Neutrophil (primary cell): Measurements from ENCODE around the gene ENTHD1.

ENCODE experiments used
- H3K27ac ChIP-seq: fragments of 200-600 bp; sonication (generic); 2 replicates; pipeline ENCODE4 v1.5.1; 2016; ENCODE audit warnings: mild to moderate bottlenecking, moderate library complexity
- H3K27me3 ChIP-seq: fragments of 200-600 bp; sonication (generic); 2 replicates; pipeline ENCODE4 v1.6.0; 2016; ENCODE audit warnings: mild to moderate bottlenecking
- H3K36me3 ChIP-seq: fragments of 200-600 bp; sonication (generic); 2 replicates; pipeline ENCODE4 v1.5.1; 2017
- H3K4me1 ChIP-seq, 2 experiments: fragments of 200-600 bp in 1 of 2; sonication (generic) in 1 of 2; 1 replicate in 1 of 2; 2 replicates in 1 of 2; pipeline versions ENCODE4 v1.5.1 to v1.6.1; 2013 to 2016; ENCODE audit warnings: low read depth in 1 of 2, low read length in 1 of 2, mild to moderate bottlenecking in 1 of 2, moderate library complexity in 1 of 2; ENCODE audit not compliant: control insufficient read depth in 1 of 2, insufficient read depth in 1 of 2
- H3K4me3 ChIP-seq, 2 experiments: fragments of 200-600 bp in 1 of 2; sonication (generic) in 1 of 2; 1 replicate in 1 of 2; 2 replicates in 1 of 2; pipeline ENCODE4 v1.5.1; 2013 to 2016; ENCODE audit warnings: low read depth in 1 of 2, low read length in 1 of 2, mild to moderate bottlenecking in 1 of 2, moderate library complexity in 1 of 2
- H3K9me3 ChIP-seq: fragments of 200-600 bp; sonication (generic); 2 replicates; pipeline ENCODE4 v1.5.1; 2016
- CTCF ChIP-seq: fragments of 200-600 bp; sonication (generic); IDR thresholded peaks from 2 replicates; pipeline ENCODE4 v1.5.1; 2016; ENCODE audit warnings: antibody characterized with exemption

The ENTHD1 gene

GRCh38 chr22:39939830-39940229 lies 46.3 kb upstream of the ENTHD1 start:
- Histone ChIP-seq H3K27me3 (peaks cover 14% of the 10 kb centered on the region), H3K27ac (no peak overlapping the region), H3K4me1 (peaks cover 0 to under 1% of the 10 kb centered on the region in 2 experiments), H3K4me3 (no peak overlapping the region), H3K36me3 (no peaks in the 10 kb centered on the region), H3K9me3 (no peaks in the 10 kb centered on the region)
- TF ChIP-seq CTCF, result no peak

DNA sequence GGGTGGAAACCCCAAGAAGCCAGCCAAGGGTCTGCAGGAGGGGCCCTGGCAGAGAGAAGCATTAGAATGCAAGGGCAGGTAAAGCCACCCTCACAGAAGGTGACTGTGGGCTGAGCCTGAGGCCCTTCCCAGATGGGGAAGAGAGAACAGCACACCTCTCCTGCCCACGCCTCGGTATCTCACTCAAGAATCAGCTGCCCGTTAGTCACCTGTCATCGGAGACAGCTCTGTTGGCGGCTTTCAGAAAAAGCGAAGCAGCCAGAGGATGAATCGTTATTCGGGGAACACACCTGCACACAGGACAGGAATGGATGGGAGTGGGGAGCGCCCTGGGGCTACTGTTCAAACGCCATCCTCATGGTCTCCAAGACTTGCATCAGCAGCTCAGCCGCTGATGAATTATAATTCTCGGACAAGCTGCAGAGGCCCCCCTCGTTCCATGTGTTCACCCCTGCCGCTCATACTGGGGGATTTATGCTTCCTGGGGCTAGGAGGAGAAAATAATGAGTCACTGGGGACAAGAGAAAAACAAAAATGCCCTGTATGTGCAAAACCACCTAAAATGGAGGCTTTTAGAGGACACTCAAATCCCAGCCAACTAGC lies 45.0 kb upstream of the ENTHD1 start:
- H3K4me3 ChIP-seq, result no peak overlapping the region
- H3K36me3 ChIP-seq, result no peaks in the 10 kb centered on the region
- no peak overlapping the region for H3K27ac ChIP-seq
- H3K9me3 ChIP-seq, result no peaks in the 10 kb centered on the region
- peaks cover 7 to 12% of the 10 kb centered on the region in 2 experiments for H3K4me1 ChIP-seq
- TF ChIP-seq CTCF, result no peak
- peaks cover 14% of the 10 kb centered on the region for H3K27me3 ChIP-seq

GRCh38 chr22:39937906-39938305 lies 44.3 kb upstream of the ENTHD1 start:
- H3K27me3 ChIP-seq, result peaks cover 14% of the 10 kb centered on the region
- H3K9me3 ChIP-seq, result no peaks in the 10 kb centered on the region
- H3K27ac ChIP-seq, result no peak overlapping the region
- no peak for TF ChIP-seq CTCF
- H3K36me3 ChIP-seq, result no peaks in the 10 kb centered on the region
- peaks cover 14 to 19% of the 10 kb centered on the region in 2 experiments for H3K4me1 ChIP-seq
- H3K4me3 ChIP-seq, result no peak overlapping the region

- Histone ChIP-seq H3K36me3 (no peaks in the 10 kb centered on the region), H3K9me3 (no peaks in the 10 kb centered on the region), H3K4me1 (peaks cover 17 to 29% of the 10 kb centered on the region in 2 experiments), H3K27me3 (peaks cover 14% of the 10 kb centered on the region), H3K27ac (no peak overlapping the region), H3K4me3 (no peak overlapping the region)
- no peak for TF ChIP-seq CTCF
These were observed 43.1 kb upstream of the ENTHD1 start for GRCh38 chr22:39936523-39937145.

DNA sequence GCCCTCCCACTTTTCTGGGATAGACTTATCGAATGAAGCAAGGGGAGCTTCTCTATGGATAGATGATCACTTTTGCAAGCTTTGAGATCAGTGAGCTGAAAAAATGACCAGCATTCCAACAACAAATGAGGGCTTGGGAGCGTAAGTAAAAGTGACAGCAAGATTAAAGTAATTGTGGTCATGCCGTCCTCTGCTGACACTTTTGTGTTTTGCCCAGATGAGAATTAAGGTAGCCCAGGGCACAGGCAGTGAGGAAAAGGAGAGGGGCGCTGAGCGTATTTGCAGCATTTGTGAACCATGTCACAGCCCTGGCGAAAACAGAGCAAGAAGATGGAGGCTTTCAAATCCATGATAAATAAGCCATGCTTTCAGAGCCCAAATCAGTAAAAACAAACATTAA lies 42.1 kb upstream of the ENTHD1 start:
- Histone ChIP-seq H3K27me3 (peaks cover 14% of the 10 kb centered on the region), H3K27ac (no peak overlapping the region), H3K4me1 (peaks cover 27 to 39% of the 10 kb centered on the region in 2 experiments), H3K36me3 (no peaks in the 10 kb centered on the region), H3K9me3 (no peaks in the 10 kb centered on the region), H3K4me3 (no peak overlapping the region)
- TF ChIP-seq CTCF, result no peak
